ENCODE measurements around the gene MGST2.

The MGST2 gene

DNA sequence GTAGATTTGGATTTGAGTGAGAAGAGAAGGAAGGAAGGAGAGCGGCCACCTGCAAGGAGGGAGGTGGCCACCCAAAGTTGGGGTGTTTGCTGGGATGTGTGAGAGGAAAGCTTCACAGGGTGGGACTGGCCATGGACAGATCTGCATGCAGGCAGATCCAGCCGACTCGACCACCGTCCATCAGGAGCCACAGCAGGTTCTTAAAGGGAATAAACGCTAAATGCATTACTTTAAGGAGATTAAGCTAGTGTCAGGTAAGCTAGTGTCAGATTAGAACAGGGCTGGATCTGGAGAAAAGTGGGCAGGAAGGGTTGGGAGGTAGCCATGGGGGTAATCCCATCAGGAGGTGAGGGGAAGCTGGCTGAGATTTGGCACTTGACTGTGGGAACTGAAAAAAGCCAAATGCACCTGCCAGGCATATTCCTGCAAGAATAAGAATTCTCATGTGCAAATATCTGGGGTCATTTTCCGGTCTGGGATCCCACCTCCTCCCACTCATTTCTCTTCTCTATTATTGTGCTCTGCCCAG is 79.6 kb downstream of the MGST2 start:
- DNase-seq: peak; percentile 13 to 64

DNA sequence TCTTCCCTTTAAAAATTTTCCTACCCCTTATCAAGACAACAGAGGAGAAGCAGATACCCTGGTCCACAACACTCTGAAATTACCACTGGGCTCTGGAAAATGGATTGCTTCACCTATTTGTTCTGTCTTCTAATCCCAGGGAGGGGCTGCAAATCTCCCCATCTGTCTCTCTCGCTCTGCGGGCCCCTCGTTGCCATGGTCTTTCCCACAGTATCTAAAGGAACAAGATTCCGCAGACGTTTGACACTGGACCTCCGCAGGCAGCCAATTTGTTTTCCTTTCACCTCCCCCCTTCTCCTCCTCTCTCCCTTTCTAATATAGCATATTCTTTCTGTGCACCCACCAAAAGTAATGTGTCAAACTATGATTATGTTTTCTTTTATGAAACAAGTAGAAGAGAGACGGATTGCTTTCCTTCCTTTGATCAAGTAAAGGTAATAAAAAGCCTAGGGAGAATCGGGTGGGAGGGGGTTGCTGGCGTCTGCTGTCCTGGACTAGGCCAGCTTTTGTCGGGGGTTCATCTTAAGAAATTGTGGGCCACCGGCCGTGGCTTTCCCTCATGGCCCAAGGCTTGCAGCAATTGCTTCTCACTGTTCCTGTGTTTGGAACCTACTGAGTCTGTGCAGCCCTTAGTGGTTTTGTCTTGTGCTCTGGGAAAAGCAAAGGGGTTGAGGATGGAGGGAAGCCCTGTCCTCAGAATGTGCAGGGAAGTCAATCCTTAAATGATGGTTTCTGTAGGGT is 81.0 kb downstream of the MGST2 start:
- DNase-seq: peak; percentile 36 to 61

DNA sequence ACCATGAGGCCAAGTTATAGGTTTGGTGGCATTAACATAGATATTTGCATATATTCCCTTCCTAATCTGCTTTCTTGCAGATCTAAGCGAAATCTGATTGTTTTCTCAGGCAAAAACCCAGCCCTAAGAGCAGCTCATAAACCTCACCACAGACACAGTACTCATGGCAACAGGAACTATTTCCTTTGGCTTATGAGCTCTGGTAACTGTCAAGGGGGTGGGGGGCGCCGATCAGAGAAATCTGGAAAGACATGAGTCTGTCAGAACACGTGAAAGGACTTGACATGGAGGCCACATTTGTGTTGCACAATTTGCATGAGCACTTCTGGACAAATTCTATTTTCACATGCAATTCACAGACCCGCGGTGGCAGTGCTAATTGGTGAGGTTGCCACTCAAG is 83.7 kb downstream of the MGST2 start:
- no peak for DNase-seq

DNA sequence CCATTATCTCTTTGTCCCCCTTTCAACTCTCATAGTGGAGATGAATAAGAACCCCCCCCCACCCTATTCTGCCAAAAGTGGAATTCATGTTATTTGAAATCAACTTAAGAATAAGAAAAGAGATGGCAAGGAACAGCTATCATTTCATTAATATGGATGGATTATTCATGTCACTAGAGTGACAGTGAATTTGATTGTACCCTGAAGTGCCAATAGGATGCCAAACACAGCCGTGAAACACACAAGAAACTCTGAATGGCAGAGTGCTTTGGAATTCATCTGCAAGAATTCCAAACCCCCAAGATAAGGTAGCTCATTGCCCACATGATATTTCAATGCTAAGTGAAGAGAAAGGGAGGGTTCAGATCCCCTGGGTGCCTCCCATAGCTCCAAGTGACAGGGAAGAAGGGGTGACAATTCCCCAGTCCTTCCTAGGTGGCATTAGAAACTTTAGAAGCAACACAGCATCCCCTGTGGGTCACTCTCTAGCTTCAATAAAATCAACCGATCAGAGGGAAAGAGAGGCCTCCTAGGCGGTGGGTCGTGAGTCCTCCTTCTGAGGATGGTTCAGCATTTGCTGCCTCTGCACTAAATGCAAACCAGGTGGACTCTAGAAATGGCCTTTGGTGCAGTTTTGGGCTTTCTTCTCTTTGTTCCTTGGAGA is 84.3 kb downstream of the MGST2 start:
- no peak for DNase-seq

DNA sequence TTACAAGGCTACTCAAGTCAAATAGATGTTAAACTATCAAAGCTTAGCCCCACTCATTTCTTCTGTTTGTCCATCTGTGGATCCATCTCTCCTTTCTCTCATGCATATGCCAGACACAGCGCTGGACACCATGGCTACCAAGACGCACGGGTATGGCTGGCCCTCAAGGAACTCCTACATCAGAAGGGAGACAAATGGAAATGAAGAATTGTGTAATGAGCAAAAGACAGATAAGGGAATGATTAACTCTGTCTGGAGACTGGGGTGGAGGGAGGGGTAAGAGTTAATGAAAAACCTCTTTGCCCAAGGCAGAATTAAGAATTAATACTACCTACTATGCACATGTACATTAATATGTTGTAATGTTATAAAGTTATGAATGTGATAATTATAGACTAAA is 88.1 kb downstream of the MGST2 start:
- no peak for DNase-seq
